ENCODE results near the gene VEZT. TPM values are rescaled to one million over a fixed set of nuclear protein-coding genes. Genes with fewer than 3 reads are reported as not detected.
A peak's percentile ranks its signal among the peaks of the same experiment; 100 is the strongest.

Gene VEZT
- total and polyA plus RNA-seq, 9 of the 15 experiments (the other 6 are each of a cell fraction or from before 2014, with no cell fraction given), result 16.1 to 61.5 (median 32.6) TPM

GRCh38 chr12:95218150-95219133 is 835 bp downstream of the VEZT start (continued):
- TF ChIP-seq CEBPZ (IDR thresholded peaks at IDR 0.05; ENCODE audit: borderline replicate concordance, low read depth, low read length), result no peak
- no peak for TF ChIP-seq MCM5 (IDR thresholded peaks at IDR 0.05; ENCODE audit: low read depth)
- TF ChIP-seq, protein P1, sequence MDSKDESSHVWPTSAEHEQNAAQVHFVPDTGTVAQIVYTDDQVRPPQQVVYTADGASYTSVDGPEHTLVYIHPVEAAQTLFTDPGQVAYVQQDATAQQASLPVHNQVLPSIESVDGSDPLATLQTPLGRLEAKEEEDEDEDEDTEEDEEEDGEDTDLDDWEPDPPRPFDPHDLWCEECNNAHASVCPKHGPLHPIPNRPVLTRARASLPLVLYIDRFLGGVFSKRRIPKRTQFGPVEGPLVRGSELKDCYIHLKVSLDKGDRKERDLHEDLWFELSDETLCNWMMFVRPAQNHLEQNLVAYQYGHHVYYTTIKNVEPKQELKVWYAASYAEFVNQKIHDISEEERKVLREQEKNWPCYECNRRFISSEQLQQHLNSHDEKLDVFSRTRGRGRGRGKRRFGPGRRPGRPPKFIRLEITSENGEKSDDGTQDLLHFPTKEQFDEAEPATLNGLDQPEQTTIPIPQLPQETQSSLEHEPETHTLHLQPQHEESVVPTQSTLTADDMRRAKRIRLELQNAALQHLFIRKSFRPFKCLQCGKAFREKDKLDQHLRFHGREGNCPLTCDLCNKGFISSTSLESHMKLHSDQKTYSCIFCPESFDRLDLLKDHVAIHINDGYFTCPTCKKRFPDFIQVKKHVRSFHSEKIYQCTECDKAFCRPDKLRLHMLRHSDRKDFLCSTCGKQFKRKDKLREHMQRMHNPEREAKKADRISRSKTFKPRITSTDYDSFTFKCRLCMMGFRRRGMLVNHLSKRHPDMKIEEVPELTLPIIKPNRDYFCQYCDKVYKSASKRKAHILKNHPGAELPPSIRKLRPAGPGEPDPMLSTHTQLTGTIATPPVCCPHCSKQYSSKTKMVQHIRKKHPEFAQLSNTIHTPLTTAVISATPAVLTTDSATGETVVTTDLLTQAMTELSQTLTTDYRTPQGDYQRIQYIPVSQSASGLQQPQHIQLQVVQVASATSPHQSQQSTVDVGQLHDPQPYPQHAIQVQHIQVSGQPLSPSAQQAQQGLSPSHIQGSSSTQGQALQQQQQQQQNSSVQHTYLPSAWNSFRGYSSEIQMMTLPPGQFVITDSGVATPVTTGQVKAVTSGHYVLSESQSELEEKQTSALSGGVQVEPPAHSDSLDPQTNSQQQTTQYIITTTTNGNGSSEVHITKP (IDR thresholded peaks at IDR 0.05; ENCODE audit: partially characterized antibody), result no peak
- TF ChIP-seq PURB (CRISPR knock-in tag; IDR thresholded peaks at IDR 0.05; ENCODE audit: low read depth), result no peak
- TF ChIP-seq KLF10 (CRISPR knock-in tag; IDR thresholded peaks at IDR 0.05), result no peak
- TF ChIP-seq ATF4 (CRISPR knock-in tag; IDR thresholded peaks at IDR 0.05), result no peak
- TF ChIP-seq SMAD4 (CRISPR knock-in tag; conservative IDR thresholded peaks at IDR 0.05), result no peak
- no peak for TF ChIP-seq ZNF589 (CRISPR knock-in tag; IDR thresholded peaks at IDR 0.05; ENCODE audit: low read depth)
- TF ChIP-seq, protein P2, sequence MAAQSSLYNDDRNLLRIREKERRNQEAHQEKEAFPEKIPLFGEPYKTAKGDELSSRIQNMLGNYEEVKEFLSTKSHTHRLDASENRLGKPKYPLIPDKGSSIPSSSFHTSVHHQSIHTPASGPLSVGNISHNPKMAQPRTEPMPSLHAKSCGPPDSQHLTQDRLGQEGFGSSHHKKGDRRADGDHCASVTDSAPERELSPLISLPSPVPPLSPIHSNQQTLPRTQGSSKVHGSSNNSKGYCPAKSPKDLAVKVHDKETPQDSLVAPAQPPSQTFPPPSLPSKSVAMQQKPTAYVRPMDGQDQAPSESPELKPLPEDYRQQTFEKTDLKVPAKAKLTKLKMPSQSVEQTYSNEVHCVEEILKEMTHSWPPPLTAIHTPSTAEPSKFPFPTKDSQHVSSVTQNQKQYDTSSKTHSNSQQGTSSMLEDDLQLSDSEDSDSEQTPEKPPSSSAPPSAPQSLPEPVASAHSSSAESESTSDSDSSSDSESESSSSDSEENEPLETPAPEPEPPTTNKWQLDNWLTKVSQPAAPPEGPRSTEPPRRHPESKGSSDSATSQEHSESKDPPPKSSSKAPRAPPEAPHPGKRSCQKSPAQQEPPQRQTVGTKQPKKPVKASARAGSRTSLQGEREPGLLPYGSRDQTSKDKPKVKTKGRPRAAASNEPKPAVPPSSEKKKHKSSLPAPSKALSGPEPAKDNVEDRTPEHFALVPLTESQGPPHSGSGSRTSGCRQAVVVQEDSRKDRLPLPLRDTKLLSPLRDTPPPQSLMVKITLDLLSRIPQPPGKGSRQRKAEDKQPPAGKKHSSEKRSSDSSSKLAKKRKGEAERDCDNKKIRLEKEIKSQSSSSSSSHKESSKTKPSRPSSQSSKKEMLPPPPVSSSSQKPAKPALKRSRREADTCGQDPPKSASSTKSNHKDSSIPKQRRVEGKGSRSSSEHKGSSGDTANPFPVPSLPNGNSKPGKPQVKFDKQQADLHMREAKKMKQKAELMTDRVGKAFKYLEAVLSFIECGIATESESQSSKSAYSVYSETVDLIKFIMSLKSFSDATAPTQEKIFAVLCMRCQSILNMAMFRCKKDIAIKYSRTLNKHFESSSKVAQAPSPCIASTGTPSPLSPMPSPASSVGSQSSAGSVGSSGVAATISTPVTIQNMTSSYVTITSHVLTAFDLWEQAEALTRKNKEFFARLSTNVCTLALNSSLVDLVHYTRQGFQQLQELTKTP (IDR thresholded peaks at IDR 0.05; ENCODE audit: low read depth in 1 of 2, partially characterized antibody in 2 of 2), result no peak
- no peak for TF ChIP-seq KLF13 (tag; IDR thresholded peaks at IDR 0.05; ENCODE audit: borderline replicate concordance, low read depth)
- TF ChIP-seq SRSF9 (IDR thresholded peaks at IDR 0.05; ENCODE audit: borderline replicate concordance, low read depth, low read length), result no peak
- TF ChIP-seq HDGF (IDR thresholded peaks at IDR 0.05), result 0 out of 2 replicates have a peak, but pooled peaks have one; percentile 48
- TF ChIP-seq BCOR (IDR thresholded peaks at IDR 0.05), result no peak
- no peak for TF ChIP-seq E2F3 (CRISPR knock-in tag; IDR thresholded peaks at IDR 0.05)
- TF ChIP-seq ZNF124 (CRISPR knock-in tag; IDR thresholded peaks at IDR 0.05), result no peak

Measured in K562 (cell line).